T-cell (primary cell): ENCODE data around the gene SPCS3. TPM values are rescaled to one million over a fixed set of nuclear protein-coding genes. Genes with fewer than 3 reads are reported as not detected.
A peak's percentile ranks its signal among the peaks of the same experiment; 100 is the strongest.

Source experiments
- ATAC-seq, 4 experiments: fragments of 200-7000 bp in 3 of 4; fragments of 150-1000 bp in 1 of 4; cut with Tn5 transposase; replicated peaks in 1 of 4; 1 replicate in 3 of 4; 2 replicates in 1 of 4; pipeline ENCODE4 v1.10.0; 2021; ENCODE audit warnings: moderate library complexity in 3 of 4, mild to moderate bottlenecking in 2 of 4, moderate number of reproducible peaks in 1 of 4
- CTCF ChIA-PET, 2 donors: fragments of 300-600 bp; sonication (Branson Sonifier 250); formaldehyde crosslinking; loops; one replicate each; lab custom pipeline; 2022; ENCODE audit warnings: antibody characterized with exemption in 2 of 2; lab: Charles Lee
- POLR2A ChIA-PET, 2 donors: fragments of 300-600 bp; sonication (Branson Sonifier 250); formaldehyde crosslinking; loops; one replicate each; lab custom pipeline; 2022; ENCODE audit warnings: antibody characterized with exemption in 2 of 2; lab: Charles Lee
- DNase-seq, 35 experiments: peaks; one replicate each; pipeline versions ENCODE4 v3.0.0 to v3.0.0-alpha.2; 2013 to 2023
- H3K27ac ChIP-seq: one replicate; pipeline ENCODE4 v1.5.1; 2013; ENCODE audit warnings: low read length
- H3K27me3 ChIP-seq, 2 experiments: replicated peaks in 1 of 2; 1 replicate in 1 of 2; 2 replicates in 1 of 2; pipeline versions ENCODE4 v1.6.1 to v1.7.0; 2013; ENCODE audit warnings: low read length in 1 of 2, mixed read lengths in 1 of 2; ENCODE audit not compliant: control insufficient read depth in 2 of 2, insufficient read depth in 2 of 2; ENCODE audit errors: extremely low read depth in 1 of 2
- H3K36me3 ChIP-seq, 2 donors: 1 replicate in 1 of 2; 2 replicates in 1 of 2; pipeline versions ENCODE4 v1.6.1 to v1.7.0; 2013; ENCODE audit warnings: low read length in 1 of 2; ENCODE audit not compliant: control insufficient read depth in 2 of 2, insufficient read depth in 1 of 2; ENCODE audit errors: extremely low read depth in 1 of 2
- H3K4me1 ChIP-seq, 2 experiments: 1 replicate in 1 of 2; 2 replicates in 1 of 2; pipeline versions ENCODE4 v1.6.1 to v1.7.0; 2013; ENCODE audit warnings: low read length in 2 of 2, mixed read lengths in 1 of 2; ENCODE audit not compliant: insufficient read depth in 2 of 2, control insufficient read depth in 1 of 2; ENCODE audit errors: extremely low read depth in 1 of 2
- H3K4me3 ChIP-seq, 2 donors: 1 replicate in 1 of 2; 2 replicates in 1 of 2; pipeline versions ENCODE4 v1.5.1 to v1.7.0; 2013; ENCODE audit warnings: mild to moderate bottlenecking in 2 of 2, low read length in 1 of 2, moderate library complexity in 1 of 2; ENCODE audit not compliant: control insufficient read depth in 1 of 2; ENCODE audit errors: extremely low read depth in 1 of 2
- H3K9me3 ChIP-seq: 2 replicates; pipeline ENCODE4 v1.7.0; 2013
- H3K27ac Mint-ChIP-seq, 2 donors: one replicate each; pipeline ENCODE4 v1.8.0; 2020 to 2021; ENCODE audit warnings: mild to moderate bottlenecking in 2 of 2, mixed read lengths in 2 of 2
- H3K27me3 Mint-ChIP-seq, 2 donors: one replicate each; pipeline ENCODE4 v1.8.0; 2021 to 2022; ENCODE audit warnings: mixed read lengths in 2 of 2
- H3K36me3 Mint-ChIP-seq: one replicate; pipeline ENCODE4 v1.8.0; 2021; ENCODE audit warnings: mixed read lengths
- H3K4me1 Mint-ChIP-seq, 3 donors: one replicate each; pipeline ENCODE4 v1.8.0; 2020 to 2022; ENCODE audit warnings: mixed read lengths in 3 of 3, mild to moderate bottlenecking in 1 of 3
- H3K4me3 Mint-ChIP-seq, 3 donors: one replicate each; pipeline ENCODE4 v1.8.0; 2020 to 2022; ENCODE audit warnings: mild to moderate bottlenecking in 3 of 3, mixed read lengths in 3 of 3, moderate library complexity in 3 of 3
- H3K9me3 Mint-ChIP-seq, 3 donors: one replicate each; pipeline ENCODE4 v1.8.0; 2020 to 2022; ENCODE audit warnings: mixed read lengths in 3 of 3
- WGBS: methylation state at CpG from one replicate; pipeline ENCODE4 v1.1.5; 2013; ENCODE audit warnings: missing lambda C conversion rate; ENCODE audit not compliant: insufficient coverage; 5-methylcytosine and 5-hydroxymethylcytosine counted together
- total RNA-seq, 35 experiments: library from RNA in 6 of 35; stranded (reverse) in 6 of 35; fragments of 120-200 nt in 1 of 35; gene quantifications; one replicate each; pipeline versions ENCODE4 v1.2.1 to v1.2.4 and lab custom pipeline; 2013 to 2026

The SPCS3 gene
- total RNA-seq, 5 donors from 2014 or later (not counting 1 experiment from before 2014, with no cell fraction given) = 137 to 163 (median 155) TPM

DNA sequence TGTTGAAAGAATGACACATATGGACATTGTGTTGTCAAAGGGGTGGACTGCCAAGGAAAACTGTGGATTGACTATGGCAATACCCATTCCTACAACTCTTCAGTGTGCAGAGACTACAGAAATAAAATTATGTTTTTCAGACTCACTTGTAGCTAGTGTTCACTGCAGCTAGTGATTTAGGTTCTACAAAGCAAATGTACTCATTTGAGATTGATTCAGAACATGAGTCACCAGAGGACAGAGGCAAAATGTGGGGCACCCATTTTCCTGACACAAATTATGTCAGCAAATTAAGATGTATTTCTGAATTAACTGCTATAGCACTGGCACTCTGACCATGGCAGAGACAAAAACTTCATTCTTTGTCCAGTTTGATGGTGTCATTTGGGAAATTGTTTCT is 40.7 kb downstream of the SPCS3 start:
- H3K27ac ChIP-seq = no peak overlapping the region
- no peak for ATAC-seq
- Mint-ChIP-seq H3K27ac (no peak overlapping the region), H3K27me3 (peaks cover 0 to 6% of the 10 kb centered on the region in 2 donors), H3K4me1 (no peaks in the 10 kb centered on the region), H3K9me3 (no peaks in the 10 kb centered on the region), H3K4me3 (no peak overlapping the region), H3K36me3 (no peaks in the 10 kb centered on the region)
- ChIA-PET POLR2A (no interaction called here), CTCF (no interaction called here)
- H3K4me3 ChIP-seq = no peak overlapping the region
- DNase-seq = no peak
- H3K27me3 ChIP-seq = peaks cover 0 to 2% of the 10 kb centered on the region in 2 experiments
- no peaks in the 10 kb centered on the region for H3K9me3 ChIP-seq
- no peaks in the 10 kb centered on the region for H3K36me3 ChIP-seq
- H3K4me1 ChIP-seq = no peaks in the 10 kb centered on the region

DNA sequence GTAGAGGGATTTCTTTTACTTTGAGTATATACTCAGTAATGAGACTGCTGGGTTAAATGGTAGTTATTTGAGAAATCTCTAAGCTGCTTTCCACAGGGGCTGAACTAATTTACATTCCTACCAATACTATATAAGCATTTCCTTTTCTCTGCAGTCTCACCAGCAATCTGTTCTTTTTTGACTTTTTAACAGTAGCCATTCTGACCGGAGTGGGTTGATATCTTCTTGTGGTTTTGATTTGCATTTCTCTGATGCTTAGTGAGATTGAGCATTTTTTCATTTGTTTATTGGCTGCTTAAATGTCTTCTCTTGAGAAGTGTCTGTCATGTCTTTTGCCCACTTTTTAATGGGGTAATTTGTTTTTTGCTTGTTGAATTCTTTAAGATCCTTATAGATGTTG is 43.3 kb downstream of the SPCS3 start:
- ATAC-seq (no peak), DNase-seq (no peak)
- Mint-ChIP-seq H3K36me3 (peaks cover 4% of the 10 kb centered on the region), H3K27ac (no peak overlapping the region), H3K27me3 (peaks cover 0 to 11% of the 10 kb centered on the region in 2 donors), H3K4me1 (no peaks in the 10 kb centered on the region), H3K4me3 (no peak overlapping the region), H3K9me3 (peaks cover 5 to 18% (median 14%) of the 10 kb centered on the region in 3 donors)
- H3K9me3 ChIP-seq = no peaks in the 10 kb centered on the region
- H3K27me3 ChIP-seq = peaks cover 2 to 5% of the 10 kb centered on the region in 2 experiments
- no peak overlapping the region for H3K4me3 ChIP-seq
- ChIA-PET CTCF (interaction anchor here (0.6 to 1.1 kb wide), 2 partner anchors 21 to 22 kb away, joined by 3 read pairs; no protein-coding TSS in a partner anchor), POLR2A (no interaction called here)
- no peak overlapping the region for H3K27ac ChIP-seq
- no peaks in the 10 kb centered on the region for H3K36me3 ChIP-seq
- 0% methylated on average over 1 of the region's 1 CpG for WGBS
- no peaks in the 10 kb centered on the region for H3K4me1 ChIP-seq

- CTCF ChIA-PET = interaction anchor here in 1 of 2 donors (1.3 kb wide), 1 partner anchor 11 kb away, joined by 3 read pairs; no protein-coding TSS in a partner anchor
- DNase-seq = no peak
- no peak overlapping the region for H3K4me3 Mint-ChIP-seq
Measured at GRCh38 chr4:176367771-176368465, 48.2 kb downstream of the SPCS3 start.

GRCh38 chr4:176376032-176376614 is 56.4 kb downstream of the SPCS3 start:
- H3K27me3 ChIP-seq = peaks cover 0 to 6% of the 10 kb centered on the region in 2 experiments
- H3K4me1 ChIP-seq = no peaks in the 10 kb centered on the region
- H3K27ac ChIP-seq = no peak overlapping the region
- no peak overlapping the region for H3K4me3 ChIP-seq
- CTCF ChIA-PET = interaction anchor here in 1 of 2 donors (0.6 kb wide), 1 partner anchor 70 kb away, joined by 3 read pairs; no protein-coding TSS in a partner anchor
- POLR2A ChIA-PET = no interaction called here
- peak in 1 of 35 experiments; percentile 1 for DNase-seq
- Mint-ChIP-seq H3K27ac (no peak overlapping the region), H3K4me3 (no peak overlapping the region), H3K36me3 (peaks cover 5% of the 10 kb centered on the region), H3K9me3 (no peaks in the 10 kb centered on the region), H3K4me1 (no peaks in the 10 kb centered on the region), H3K27me3 (peaks cover 0 to 10% of the 10 kb centered on the region in 2 donors)
- H3K36me3 ChIP-seq = no peaks in the 10 kb centered on the region
- no peak for ATAC-seq
- WGBS = no CpG with 5 or more reads among the region's 2 CpGs
- H3K9me3 ChIP-seq = no peaks in the 10 kb centered on the region

More at GRCh38 chr4:176367771-176368465, 48.2 kb downstream of the SPCS3 start:
- H3K4me3 ChIP-seq = no peak overlapping the region
- 73% methylated on average over 6 of the region's 8 CpGs for WGBS
- Mint-ChIP-seq H3K27me3 (peaks cover 0 to 16% of the 10 kb centered on the region in 2 donors), H3K36me3 (peaks cover 9% of the 10 kb centered on the region), H3K9me3 (peaks cover 5 to 18% (median 14%) of the 10 kb centered on the region in 3 donors), H3K4me1 (no peaks in the 10 kb centered on the region), H3K27ac (no peak overlapping the region)
- no peak for ATAC-seq
- no peak overlapping the region for H3K27ac ChIP-seq
- H3K27me3 ChIP-seq = peaks cover 0 to 10% of the 10 kb centered on the region in 2 experiments
- no peaks in the 10 kb centered on the region for H3K4me1 ChIP-seq
- H3K36me3 ChIP-seq = no peaks in the 10 kb centered on the region
- no peaks in the 10 kb centered on the region for H3K9me3 ChIP-seq
- POLR2A ChIA-PET = no interaction called here

GRCh38 chr4:176377780-176378179 is 58.0 kb downstream of the SPCS3 start:
- H3K27me3 Mint-ChIP-seq = peaks cover 0 to 5% of the 10 kb centered on the region in 2 donors
- DNase-seq (peak in 1 of 35 experiments; percentile 8), ATAC-seq (no peak)
- POLR2A ChIA-PET = no interaction called here
- H3K4me1 Mint-ChIP-seq = no peaks in the 10 kb centered on the region
- H3K36me3 Mint-ChIP-seq = no peaks in the 10 kb centered on the region
- Histone ChIP-seq H3K4me1 (no peaks in the 10 kb centered on the region), H3K4me3 (no peak overlapping the region), H3K27me3 (peaks cover 0 to 6% of the 10 kb centered on the region in 2 experiments), H3K27ac (no peak overlapping the region), H3K9me3 (no peaks in the 10 kb centered on the region), H3K36me3 (no peaks in the 10 kb centered on the region)
- H3K4me3 Mint-ChIP-seq = no peak overlapping the region
- CTCF ChIA-PET = interaction anchor here in 1 of 2 donors (0.7 kb wide), 1 partner anchor 670 kb away, joined by 3 read pairs; no protein-coding TSS in a partner anchor
- no peak overlapping the region for H3K27ac Mint-ChIP-seq
- H3K9me3 Mint-ChIP-seq = no peaks in the 10 kb centered on the region

GRCh38 chr4:176380352-176381157 is 60.8 kb downstream of the SPCS3 start:
- ChIA-PET CTCF (no interaction called here), POLR2A (no interaction called here)
- 73% methylated on average over 5 of the region's 11 CpGs for WGBS
- H3K4me1 ChIP-seq = no peaks in the 10 kb centered on the region
- H3K9me3 ChIP-seq = no peaks in the 10 kb centered on the region
- no peaks in the 10 kb centered on the region for H3K4me1 Mint-ChIP-seq
- no peak overlapping the region for H3K4me3 ChIP-seq
- no peak overlapping the region for H3K27ac Mint-ChIP-seq
- no peaks in the 10 kb centered on the region for H3K36me3 ChIP-seq
- H3K27ac ChIP-seq = no peak overlapping the region
- no peaks in the 10 kb centered on the region for H3K36me3 Mint-ChIP-seq
- H3K27me3 Mint-ChIP-seq = peaks cover 2 to 9% of the 10 kb centered on the region in 2 donors
- ATAC-seq = no peak
- peaks cover 0 to 6% of the 10 kb centered on the region in 2 experiments for H3K27me3 ChIP-seq
- no peak overlapping the region for H3K4me3 Mint-ChIP-seq
- no peaks in the 10 kb centered on the region for H3K9me3 Mint-ChIP-seq
- DNase-seq = no peak
